HCT116 (cell line): ENCODE measurements around the gene OTOGL. TPM values are rescaled to one million over a fixed set of nuclear protein-coding genes. Genes with fewer than 3 reads are reported as not detected.

ENCODE experiments used
- ATAC-seq: fragments of 200-7000 bp; cut with Tn5 transposase; 2 replicates; pipeline ENCODE4 v1.9.1; 2020; ENCODE audit warnings: mild to moderate bottlenecking, moderate library complexity
- BruUV-seq: library from RNA; stranded (reverse); fragments of 400-500 nt; replicated peaks from 2 replicates; lab custom pipeline; 2021; lab: Mats Ljungman, UMichigan
- CTCF ChIA-PET: fragments of 300-600 bp; sonication (Branson Sonifier 250); formaldehyde crosslinking; loops from one replicate; lab custom pipeline; 2021; ENCODE audit warnings: antibody characterized with exemption; lab: Charles Lee
- POLR2A ChIA-PET: fragments of 300-600, 350-600 bp; sonication (Branson Sonifier 250); formaldehyde crosslinking; loops from one replicate; lab custom pipeline; 2021; ENCODE audit warnings: antibody characterized with exemption; lab: Charles Lee
- RAD21 ChIA-PET, 2 experiments: fragments of 300-600 bp; sonication (Branson Sonifier 250); formaldehyde crosslinking; loops; one replicate each; lab custom pipeline; 2023; ENCODE audit warnings: low total read pairs in 2 of 2; ENCODE audit not compliant: uncharacterized antibody in 2 of 2, unreplicated experiment in 2 of 2, low non-redundant PET in 1 of 2; lab: Charles Lee
- DNase-seq: peaks from one replicate; pipeline ENCODE4 v3.0.0-alpha.2; 2010; ENCODE audit warnings: low read depth, low spot score
- H2AFZ ChIP-seq: fragments of 200-600 bp; shearing (Covaris generic), sonication (generic); 2 replicates; pipeline ENCODE4 v1.6.1; 2017; ENCODE audit warnings: low read depth, mixed run types, mixed read lengths, antibody characterized with exemption, low read length; ENCODE audit not compliant: poor library complexity, severe bottlenecking
- H3K27ac ChIP-seq: 2 replicates; pipeline ENCODE4 v1.5.1; 2012; ENCODE audit warnings: low read depth, low read length
- H3K27me3 ChIP-seq: fragments of 200-600 bp; sonication (generic); 2 replicates; pipeline ENCODE4 v1.6.1; 2016; ENCODE audit warnings: mixed run types, low read length, mixed read lengths; ENCODE audit not compliant: insufficient read depth
- H3K36me3 ChIP-seq, 2 experiments: fragments of 200-500 bp in 1 of 2; fragments of 200-600 bp in 1 of 2; sonication (Bioruptor generic) in 1 of 2; sonication (generic) in 1 of 2; 2 replicates each; pipeline versions ENCODE4 v1.5.1 to v1.6.1; 2014 to 2016; ENCODE audit warnings: low read length in 2 of 2, inconsistent platforms in 1 of 2, mixed read lengths in 1 of 2, mixed run types in 1 of 2; ENCODE audit not compliant: insufficient read depth in 2 of 2, control insufficient read depth in 1 of 2
- H3K4me1 ChIP-seq, 2 experiments: fragments of 200-600 bp in 1 of 2; sonication (generic) in 1 of 2; 2 replicates each; pipeline versions ENCODE4 v1.5.1 to v1.6.1; 2012 to 2017; ENCODE audit warnings: low read length in 2 of 2, inconsistent platforms in 1 of 2, mild to moderate bottlenecking in 1 of 2, mixed read lengths in 1 of 2, mixed run types in 1 of 2, moderate library complexity in 1 of 2; ENCODE audit not compliant: insufficient read depth in 2 of 2, control insufficient read depth in 1 of 2
- H3K4me2 ChIP-seq: fragments of 200-600 bp; sonication (generic); 2 replicates; pipeline ENCODE4 v1.6.1; 2017; ENCODE audit warnings: mixed run types, low read length, mixed read lengths
- H3K4me3 ChIP-seq, 2 experiments: fragments of 200-600 bp in 1 of 2; sonication (generic) in 1 of 2; replicated peaks in 1 of 2; 2 replicates each; pipeline ENCODE4 v1.5.1; 2011 to 2016; ENCODE audit warnings: low read length in 2 of 2, control low read depth in 1 of 2, low read depth in 1 of 2, mild to moderate bottlenecking in 1 of 2, mixed read lengths in 1 of 2, mixed run types in 1 of 2
- H3K79me2 ChIP-seq: fragments of 200-600 bp; sonication (generic); 2 replicates; pipeline ENCODE4 v1.6.1; 2017; ENCODE audit warnings: mild to moderate bottlenecking, mixed run types, low read length, moderate library complexity, mixed read lengths; ENCODE audit not compliant: insufficient read depth
- H3K9ac ChIP-seq: fragments of 200-600 bp; sonication (generic); 2 replicates; pipeline ENCODE4 v1.6.1; 2016; ENCODE audit warnings: low read length, mixed read lengths
- H3K9me2 ChIP-seq: fragments of 200-600 bp; sonication (generic), shearing (Covaris generic); 2 replicates; pipeline ENCODE4 v1.6.1; 2017; ENCODE audit warnings: mixed run types, mild to moderate bottlenecking, moderate library complexity; ENCODE audit not compliant: insufficient read depth
- H3K9me3 ChIP-seq, 2 experiments: fragments of 200-500 bp in 1 of 2; fragments of 200-600 bp in 1 of 2; sonication (Bioruptor generic) in 1 of 2; sonication (generic) in 1 of 2; 2 replicates each; pipeline ENCODE4 v1.6.1; 2014 to 2017; ENCODE audit warnings: low read length in 2 of 2, mixed read lengths in 2 of 2, inconsistent platforms in 1 of 2, low read depth in 1 of 2, mild to moderate bottlenecking in 1 of 2, mixed run types in 1 of 2, moderate library complexity in 1 of 2; ENCODE audit not compliant: control insufficient read depth in 1 of 2, insufficient read depth in 1 of 2
- H4K20me1 ChIP-seq: fragments of 200-600 bp; sonication (generic), shearing (Covaris generic); 2 replicates; pipeline ENCODE4 v1.6.1; 2017; ENCODE audit warnings: mixed run types, mild to moderate bottlenecking, moderate library complexity; ENCODE audit not compliant: insufficient read depth
- ATF3 ChIP-seq: IDR thresholded peaks from 2 replicates; pipeline ENCODE4 v1.6.1; 2012
- CBX3 ChIP-seq: IDR thresholded peaks from 2 replicates; pipeline ENCODE4 v1.6.1; 2012; ENCODE audit warnings: low read depth
- CEBPB ChIP-seq: IDR thresholded peaks from 2 replicates; pipeline ENCODE4 v1.6.1; 2012; ENCODE audit warnings: low read depth
- CTCF ChIP-seq, 3 experiments: fragments of 200-600 bp in 1 of 3; sonication (generic) in 1 of 3; IDR thresholded peaks in 2 of 3; conservative IDR thresholded peaks in 1 of 3; 2 replicates each; pipeline ENCODE4 v1.5.1; 2012 to 2017; ENCODE audit warnings: low read depth in 2 of 3, low read length in 2 of 3, antibody characterized with exemption in 1 of 3, borderline replicate concordance in 1 of 3, control low read depth in 1 of 3, mild to moderate bottlenecking in 1 of 3, mixed read lengths in 1 of 3, mixed run types in 1 of 3, moderate library complexity in 1 of 3; ENCODE audit not compliant: insufficient read depth in 1 of 3
- EGR1 ChIP-seq: IDR thresholded peaks from 2 replicates; pipeline ENCODE4 v1.6.1; 2012; ENCODE audit warnings: low read depth
- ELF1 ChIP-seq: IDR thresholded peaks from 2 replicates; pipeline ENCODE4 v1.6.1; 2012; ENCODE audit warnings: low read depth, borderline replicate concordance
- EZH2phosphoT487 ChIP-seq: fragments of 200-600 bp; IDR thresholded peaks from 2 replicates; pipeline ENCODE4 v1.6.1; 2018; ENCODE audit warnings: antibody characterized with exemption, borderline replicate concordance
- JUND ChIP-seq: IDR thresholded peaks from 2 replicates; pipeline ENCODE4 v1.6.1; 2012
- MAX ChIP-seq: IDR thresholded peaks from 2 replicates; pipeline ENCODE4 v1.6.1; 2012
- POLR2A ChIP-seq: IDR thresholded peaks from 2 replicates; pipeline ENCODE4 v1.7.0; 2011; ENCODE audit warnings: borderline replicate concordance; ENCODE audit not compliant: insufficient read depth, insufficient read length; ENCODE audit errors: extremely low read depth
- POLR2AphosphoS5 ChIP-seq: IDR thresholded peaks from 2 replicates; pipeline ENCODE4 v1.6.1; 2011; ENCODE audit warnings: mild to moderate bottlenecking, low read depth, low read length, moderate library complexity
- RAD21 ChIP-seq: IDR thresholded peaks from 2 replicates; pipeline ENCODE4 v1.6.1; 2012; ENCODE audit warnings: low read depth, mild to moderate bottlenecking
- SIN3A ChIP-seq: IDR thresholded peaks from 2 replicates; pipeline ENCODE4 v1.6.1; 2012; ENCODE audit warnings: low read depth
- SP1 ChIP-seq: IDR thresholded peaks from 2 replicates; pipeline ENCODE4 v1.6.1; 2012; ENCODE audit warnings: low read depth
- TCF7L2 ChIP-seq: IDR thresholded peaks from 2 replicates; pipeline ENCODE4 v1.7.0; 2011; ENCODE audit warnings: borderline replicate concordance, inconsistent platforms; ENCODE audit not compliant: insufficient read depth, insufficient read length; ENCODE audit errors: extremely low read depth
- YY1 ChIP-seq: IDR thresholded peaks from 2 replicates; pipeline ENCODE4 v1.6.1; 2011; ENCODE audit warnings: low read length, low read depth, moderate library complexity, mild to moderate bottlenecking; ENCODE audit not compliant: insufficient replicate concordance; ENCODE audit errors: extremely low read depth
- ZFX ChIP-seq: fragments of 450-650 bp; IDR thresholded peaks from 2 replicates; pipeline ENCODE4 v1.6.1; 2017
- ZNF274 ChIP-seq: fragments of 200-500 bp; sonication (Bioruptor generic); IDR thresholded peaks from 2 replicates; pipeline ENCODE4 v1.6.1; 2014; ENCODE audit warnings: mild to moderate bottlenecking, low read depth, low read length, inconsistent platforms
- intact Hi-C: fragments of 100-400 bp; cut with micrococcal nuclease; formaldehyde crosslinking; loops from 2 replicates; pipeline ENCODE4 v1.10.0; 2022
- total RNA-seq: library from RNA; stranded (reverse); gene quantifications from one replicate; pipeline ENCODE4 v1.2.1, GENCODE V29; 2021; ENCODE audit not compliant: unreplicated experiment

Gene OTOGL
- total RNA-seq, 1 experiment from 2014 or later = not detected

- no peaks in the 10 kb centered on the region for H3K36me3 ChIP-seq
- no peak overlapping the region for H3K27ac ChIP-seq
- TF ChIP-seq EGR1 = no peak
- TF ChIP-seq CBX3 = no peak
- no peak for TF ChIP-seq SIN3A
- no peak for TF ChIP-seq MAX
- TF ChIP-seq ATF3 = no peak
- no peak for TF ChIP-seq ZNF274
- TF ChIP-seq ELF1 = no peak
- H3K4me3 ChIP-seq = no peak overlapping the region
- CTCF ChIA-PET = no interaction called here
- POLR2A ChIA-PET = no interaction called here
- H3K4me1 ChIP-seq = no peaks in the 10 kb centered on the region
- no peaks in the 10 kb centered on the region for H3K79me2 ChIP-seq
- no peaks in the 10 kb centered on the region for H3K9me3 ChIP-seq
- intact Hi-C loops = no loop called here
- H4K20me1 ChIP-seq = no peaks in the 10 kb centered on the region
- no peaks in the 10 kb centered on the region for H3K9me2 ChIP-seq
- BruUV-seq = no TSS peak
- H3K9ac ChIP-seq = no peak overlapping the region
- no peak overlapping the region for H2AFZ ChIP-seq
- DNase-seq = no peak
- H3K27me3 ChIP-seq = no peaks in the 10 kb centered on the region
- RAD21 ChIA-PET = no interaction called here
- H3K4me2 ChIP-seq = no peak overlapping the region
- no peak for ATAC-seq
Measured at GRCh38 chr12:80056845-80057244, 42.5 kb upstream of the OTOGL start.

- intact Hi-C loops = no loop called here
Measured at GRCh38 chr12:80058586-80058985, 40.8 kb upstream of the OTOGL start.

More at GRCh38 chr12:80058586-80058985, 40.8 kb upstream of the OTOGL start:
- no peak overlapping the region for H3K27ac ChIP-seq
- H3K79me2 ChIP-seq = no peaks in the 10 kb centered on the region
- TF ChIP-seq CTCF (IDR thresholded peaks at IDR 0.05 in 2 of 3, conservative IDR thresholded peaks at IDR 0.05 in 1 of 3; ENCODE audit: borderline replicate concordance in 1 of 3, insufficient read depth in 1 of 3, low read depth in 2 of 3, low read length in 2 of 3) (no peak), POLR2AphosphoS5 (no peak), ATF3 (no peak), SIN3A (no peak), TCF7L2 (no peak), MAX (no peak), CBX3 (no peak), ZNF274 (no peak), JUND (no peak), RAD21 (no peak), ZFX (no peak), CEBPB (no peak), YY1 (no peak), POLR2A (no peak), SP1 (no peak), EZH2phosphoT487 (no peak)
- no peaks in the 10 kb centered on the region for H3K9me3 ChIP-seq
- ATAC-seq (no peak), DNase-seq (no peak)
- no peaks in the 10 kb centered on the region for H3K4me1 ChIP-seq
- no peak overlapping the region for H3K4me2 ChIP-seq
- no peak overlapping the region for H3K4me3 ChIP-seq
- H3K36me3 ChIP-seq = no peaks in the 10 kb centered on the region
- H3K9ac ChIP-seq = no peak overlapping the region
- no peaks in the 10 kb centered on the region for H4K20me1 ChIP-seq
- no TSS peak for BruUV-seq
- H3K9me2 ChIP-seq = no peaks in the 10 kb centered on the region
- ChIA-PET CTCF (no interaction called here), POLR2A (no interaction called here), RAD21 (no interaction called here)
- H2AFZ ChIP-seq = no peak overlapping the region
- H3K27me3 ChIP-seq = no peaks in the 10 kb centered on the region
